ENCODE data around the gene LEFTY2.
A peak's percentile ranks its signal among the peaks of the same experiment; 100 is the strongest.

LEFTY2 gene

GRCh38 chr1:225897595-225898514, 43.2 kb downstream of the LEFTY2 start:
- H3K4me3 ChIP-seq (ENCODE audit: low read depth, low read length), result 0 out of 2 replicates have a peak overlapping the region, but pooled peaks have one; percentile 19
- no peak for TF ChIP-seq CTCF (IDR thresholded peaks at IDR 0.05; ENCODE audit: insufficient read depth, low read depth, low read length, missing control alignments)
- DNase-seq (ENCODE audit: low read depth), result peak; percentile 28

GRCh38 chr1:225896937-225897549, 44.0 kb downstream of the LEFTY2 start:
- TF ChIP-seq CTCF (IDR thresholded peaks at IDR 0.05; ENCODE audit: insufficient read depth, low read depth, low read length, missing control alignments), result no peak
- peak overlapping the region; percentile 19; the same call in 1 of the 2 replicates for H3K4me3 ChIP-seq (ENCODE audit: low read depth, low read length)
- peak; percentile 93 for DNase-seq (ENCODE audit: low read depth)

DNA sequence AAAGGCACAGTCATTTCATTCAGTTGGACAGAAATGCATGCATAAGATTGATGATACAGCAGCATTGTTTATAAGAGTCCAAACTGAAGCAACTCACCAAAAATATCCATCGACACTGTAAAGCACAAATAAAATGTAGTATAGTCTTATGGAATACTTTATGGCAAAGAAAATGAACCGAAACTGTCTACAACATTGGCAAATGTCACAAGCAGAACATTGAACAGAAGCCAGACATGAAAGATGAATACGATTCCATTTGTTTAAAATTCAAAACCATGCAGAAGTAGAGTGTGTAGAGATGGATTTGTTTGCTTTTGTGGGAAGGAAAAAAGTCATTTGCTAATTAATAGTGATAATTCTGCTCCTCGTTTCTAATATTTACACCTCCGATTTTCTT, 44.5 kb downstream of the LEFTY2 start:
- no peak for DNase-seq (ENCODE audit: low read depth)
- H3K4me3 ChIP-seq (ENCODE audit: low read depth, low read length), result no peak overlapping the region
- TF ChIP-seq CTCF (IDR thresholded peaks at IDR 0.05; ENCODE audit: insufficient read depth, low read depth, low read length, missing control alignments), result no peak

GRCh38 chr1:225892307-225892706, 48.7 kb downstream of the LEFTY2 start:
- no peak for TF ChIP-seq CTCF (IDR thresholded peaks at IDR 0.05; ENCODE audit: insufficient read depth, low read depth, low read length, missing control alignments)
- DNase-seq (ENCODE audit: low read depth), result no peak
- H3K4me3 ChIP-seq (ENCODE audit: low read depth, low read length), result no peak overlapping the region

DNA sequence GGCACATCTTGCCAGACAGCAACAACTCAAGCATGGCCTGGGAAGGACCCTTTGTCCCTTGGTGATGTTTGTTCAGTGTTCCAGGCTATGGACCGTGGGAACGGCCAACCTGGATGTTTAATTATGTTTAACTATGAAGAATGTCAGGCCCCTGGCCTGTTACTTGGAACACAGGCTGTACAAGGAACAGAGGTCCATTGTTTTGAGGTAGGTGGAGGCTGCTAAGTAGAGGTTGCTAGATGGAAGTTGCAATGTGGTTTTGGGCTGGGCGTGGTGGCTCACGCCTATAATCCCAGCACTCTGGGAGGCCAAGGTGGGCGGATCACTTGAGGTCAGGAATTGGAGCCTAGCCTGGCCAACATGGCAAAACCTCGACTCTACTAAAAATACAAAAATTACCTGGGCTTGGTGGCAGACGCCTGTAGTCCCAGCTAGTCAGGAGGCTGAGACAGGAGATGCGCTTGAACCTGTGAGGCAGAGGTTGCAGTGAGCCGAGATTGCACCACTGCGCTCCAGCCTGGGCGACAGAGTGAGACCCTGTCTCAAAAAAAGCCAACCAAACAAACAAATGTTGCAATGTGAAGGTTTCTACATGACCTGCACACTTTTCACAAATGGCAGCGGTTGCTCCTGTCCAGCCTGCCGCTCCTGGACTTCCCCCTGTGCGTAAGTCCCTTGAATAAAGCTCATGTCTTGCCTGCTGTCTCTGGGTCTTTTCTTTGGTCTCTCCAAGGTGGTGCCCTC, 49.6 kb downstream of the LEFTY2 start:
- TF ChIP-seq CTCF (IDR thresholded peaks at IDR 0.05; ENCODE audit: insufficient read depth, low read depth, low read length, missing control alignments), result no peak
- H3K4me3 ChIP-seq (ENCODE audit: low read depth, low read length), result no peak overlapping the region
- DNase-seq (ENCODE audit: low read depth), result no peak

DNA sequence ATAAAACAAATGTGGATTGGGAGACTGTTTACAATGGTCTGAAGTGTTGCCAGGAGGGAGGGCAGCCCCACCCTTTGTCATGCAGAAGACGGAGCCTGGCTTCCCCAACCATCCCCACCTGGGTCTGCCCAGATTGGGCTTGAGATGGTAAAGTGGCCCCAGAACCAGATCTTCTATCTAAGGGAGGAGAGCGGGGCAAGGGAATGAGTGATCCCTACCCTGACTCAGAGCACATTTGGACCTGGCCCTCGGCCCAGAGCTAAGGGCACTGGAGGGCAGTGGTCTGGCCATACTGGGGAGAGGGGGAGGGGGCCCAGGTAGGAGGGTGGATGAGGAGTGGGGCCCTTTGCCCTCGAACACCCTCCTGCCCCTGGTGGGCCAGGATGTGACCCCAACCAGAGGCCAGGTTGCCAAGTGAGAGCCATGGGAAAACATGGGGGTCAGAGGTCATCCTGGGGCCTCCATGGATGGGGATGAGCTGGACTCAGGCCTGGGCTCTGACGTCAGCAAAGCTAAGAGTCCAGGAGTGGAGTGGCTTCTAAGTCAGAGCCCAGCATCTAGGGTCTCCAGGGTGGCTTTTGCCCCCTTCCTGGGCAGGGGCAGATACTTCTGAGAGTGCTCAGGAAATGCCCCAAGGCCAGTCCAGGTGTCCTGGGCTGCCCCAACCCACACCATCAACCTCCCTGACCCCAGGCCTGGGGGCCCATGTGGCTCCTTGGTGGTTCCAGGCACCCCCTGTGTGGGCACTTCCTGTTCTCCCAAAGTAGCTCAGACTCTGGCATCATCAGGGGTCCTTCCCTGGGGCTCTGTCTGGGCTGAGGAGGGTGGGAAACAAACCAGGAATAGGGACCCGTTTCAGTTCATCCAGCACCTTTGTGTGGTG, 50.4 kb downstream of the LEFTY2 start:
- H3K4me3 ChIP-seq (ENCODE audit: low read depth, low read length), result no peak overlapping the region
- DNase-seq (ENCODE audit: low read depth), result no peak
- no peak for TF ChIP-seq CTCF (IDR thresholded peaks at IDR 0.05; ENCODE audit: insufficient read depth, low read depth, low read length, missing control alignments)
